GM19468 (cell line): Measurements from ENCODE around the gene SLC7A6.

ENCODE experiments used
- ATAC-seq: cut with Tn5 transposase; IDR thresholded peaks from one replicate; pipeline ENCODE4 v1.9.1; 2021; ENCODE audit warnings: mild to moderate bottlenecking, moderate library complexity, moderate number of reproducible peaks; ENCODE audit not compliant: unreplicated experiment; ENCODE audit errors: extremely low read depth

Gene SLC7A6

GRCh38 chr16:68264128-68265077 is at the start of gene SLC7A6:
SLC7A6 (plus strand) TSS chr16:68264526; CDS start chr16:68274727, 10,201 bp downstream.
- peak; percentile 33 for ATAC-seq

DNA sequence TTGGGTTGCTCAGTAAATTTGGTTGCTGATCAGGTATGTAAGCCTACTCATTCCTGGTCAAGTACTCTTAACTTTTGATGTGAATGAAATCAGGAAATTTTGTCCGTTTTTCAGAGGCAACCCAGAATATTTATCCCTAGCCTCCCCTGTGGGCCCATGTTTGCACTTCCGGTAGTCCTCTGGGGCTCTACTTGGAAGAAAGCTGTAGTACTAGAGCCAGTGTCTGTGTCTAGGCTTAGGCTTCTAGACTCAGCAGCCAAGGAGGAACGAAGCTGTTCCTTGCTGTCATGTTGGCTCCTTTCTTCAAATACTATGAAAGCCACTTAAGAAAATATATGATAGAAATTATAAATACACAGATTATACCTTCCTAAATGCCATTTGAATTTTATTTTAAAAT is 49.6 kb upstream of the SLC7A6 start:
- no peak for ATAC-seq

GRCh38 chr16:68215302-68215701 is 49.0 kb upstream of the SLC7A6 start:
- no peak for ATAC-seq

GRCh38 chr16:68216240-68216639 is 48.1 kb upstream of the SLC7A6 start:
- no peak for ATAC-seq

DNA sequence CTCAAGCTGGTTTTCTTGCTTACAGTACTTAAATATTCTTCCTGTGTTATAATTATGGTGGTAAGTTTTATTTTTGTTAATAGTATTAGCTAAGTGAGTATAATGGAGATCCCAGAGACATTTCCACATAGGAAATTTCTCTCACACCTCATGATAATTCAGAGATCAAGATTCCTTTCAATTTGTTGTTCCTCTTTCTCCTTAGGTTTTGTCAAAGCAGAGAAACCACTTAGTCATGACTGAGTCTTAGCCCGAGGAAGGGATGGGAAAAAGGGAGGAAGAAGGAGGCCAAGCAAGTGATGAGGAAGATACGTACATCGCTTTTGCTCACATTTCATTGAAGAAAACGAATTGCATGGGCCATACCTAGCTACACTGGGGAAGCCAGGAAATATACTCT is 46.8 kb upstream of the SLC7A6 start:
- no peak for ATAC-seq

GRCh38 chr16:68219725-68220351 is 44.5 kb upstream of the SLC7A6 start:
- ATAC-seq = no peak

DNA sequence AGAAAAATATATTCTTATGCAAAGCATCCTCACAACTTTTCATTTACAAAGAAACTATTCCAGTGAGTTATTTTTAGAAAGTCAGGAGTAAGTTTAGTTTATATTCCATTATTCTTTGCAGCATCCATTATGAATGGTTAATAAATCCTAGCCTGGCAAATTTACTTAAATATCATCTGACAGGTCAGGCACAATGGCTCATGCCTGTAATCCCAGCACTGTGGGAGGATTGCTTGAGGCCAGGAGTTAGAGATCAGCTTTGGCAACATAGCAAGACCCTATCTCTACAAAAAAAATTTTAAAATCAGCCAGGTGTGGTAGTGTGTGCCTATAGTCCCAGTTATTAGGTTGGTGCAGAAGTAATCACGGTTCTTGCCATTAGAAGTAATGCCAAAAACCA is 41.3 kb upstream of the SLC7A6 start:
- no peak for ATAC-seq

DNA sequence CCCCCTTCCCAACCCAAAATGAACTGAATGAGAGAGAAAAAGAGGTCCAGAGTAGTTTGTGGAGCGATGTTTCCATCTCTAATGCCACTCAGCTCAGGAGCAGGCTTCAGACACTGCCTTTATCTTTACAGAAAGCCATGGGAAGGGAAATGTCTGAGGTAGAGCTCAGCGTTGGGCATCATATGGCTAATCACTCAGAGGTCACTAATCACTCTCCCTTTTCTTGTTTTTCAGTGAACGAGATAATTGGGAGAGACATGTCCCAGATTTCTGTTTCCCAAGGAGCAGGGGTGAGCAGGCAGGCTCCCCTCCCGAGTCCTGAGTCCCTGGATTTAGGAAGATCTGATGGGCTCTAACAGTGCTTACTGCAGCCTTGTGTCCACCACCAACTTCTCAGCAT is 38.2 kb upstream of the SLC7A6 start:
- ATAC-seq = no peak

GRCh38 chr16:68227183-68227793 is 37.0 kb upstream of the SLC7A6 start:
- no peak for ATAC-seq

DNA sequence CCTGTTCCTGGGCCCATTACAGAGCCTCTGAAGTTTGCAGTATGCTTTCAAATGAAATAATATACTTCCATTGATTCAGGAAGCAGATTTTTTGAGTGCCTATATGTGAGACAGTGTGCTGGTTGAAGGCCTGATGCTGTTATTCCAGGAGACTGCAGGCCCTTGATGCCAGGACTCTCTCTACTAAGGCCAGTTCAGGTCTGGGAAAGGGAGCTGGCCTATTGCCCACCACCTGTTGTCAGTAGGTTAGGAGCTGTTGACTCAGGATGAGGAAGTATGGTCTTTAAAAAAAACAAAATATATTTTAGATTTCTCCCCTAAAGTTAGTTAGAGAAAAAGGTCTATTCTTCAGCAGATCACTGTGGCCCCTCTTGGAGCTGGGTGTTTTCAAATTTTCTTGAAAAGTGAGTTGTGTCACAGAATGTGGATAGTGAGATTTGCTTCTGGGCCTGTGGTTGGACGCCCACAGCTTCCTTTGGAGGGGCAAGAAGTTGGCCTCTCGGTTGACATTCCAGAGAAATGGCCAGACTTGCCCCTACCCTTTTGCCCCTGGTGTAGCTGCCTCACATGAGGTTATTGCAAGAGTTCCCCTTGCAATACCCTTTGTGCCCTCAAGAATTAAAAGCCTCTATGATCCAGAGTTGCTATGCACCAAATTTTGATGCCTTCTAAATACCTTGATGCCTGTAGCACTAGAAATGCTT is 36.3 kb upstream of the SLC7A6 start:
- ATAC-seq = no peak

- ATAC-seq = no peak
Measured at GRCh38 chr16:68228652-68229051, 35.7 kb upstream of the SLC7A6 start.

DNA sequence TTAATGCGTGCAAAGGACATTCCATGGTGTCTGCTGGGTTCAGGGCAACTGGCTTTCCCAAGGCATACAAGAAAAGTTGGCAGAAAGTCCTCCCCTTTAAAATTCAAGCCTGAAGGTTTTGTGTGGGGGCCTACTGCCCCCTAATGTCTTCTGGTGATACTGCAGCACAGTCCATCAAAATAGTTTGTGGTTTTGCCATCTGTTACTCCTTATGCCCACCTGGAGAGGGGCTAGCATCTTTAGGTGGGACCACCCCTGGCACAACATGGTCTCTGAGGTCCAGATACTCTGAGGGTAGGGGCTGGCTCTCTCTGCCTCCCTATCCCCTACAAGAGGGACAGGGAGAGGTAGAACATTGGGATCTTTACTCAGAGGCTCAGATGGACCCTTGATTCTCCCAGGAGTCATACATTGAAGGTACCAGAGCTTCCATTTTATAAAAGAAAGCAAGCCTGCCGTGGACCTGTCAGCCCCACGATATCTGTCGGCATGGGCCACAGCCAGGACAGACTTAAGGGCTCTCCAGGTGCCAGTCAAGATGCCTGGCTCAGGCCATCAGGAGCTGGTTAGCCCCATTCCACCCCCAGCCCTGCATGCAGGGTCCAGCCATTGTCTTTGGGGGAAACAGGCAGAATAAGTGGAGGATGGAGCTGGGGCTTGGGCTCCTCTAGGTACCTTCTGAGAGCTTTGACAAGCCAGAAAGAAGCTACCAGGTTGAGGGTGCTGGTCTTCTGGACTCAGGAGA is 34.7 kb upstream of the SLC7A6 start:
- ATAC-seq = no peak

- no peak for ATAC-seq
Measured at GRCh38 chr16:68230176-68230571, 34.2 kb upstream of the SLC7A6 start.

GRCh38 chr16:68230956-68231355 is 33.4 kb upstream of the SLC7A6 start:
- no peak for ATAC-seq

GRCh38 chr16:68231384-68232136 is 32.8 kb upstream of the SLC7A6 start:
- no peak for ATAC-seq

DNA sequence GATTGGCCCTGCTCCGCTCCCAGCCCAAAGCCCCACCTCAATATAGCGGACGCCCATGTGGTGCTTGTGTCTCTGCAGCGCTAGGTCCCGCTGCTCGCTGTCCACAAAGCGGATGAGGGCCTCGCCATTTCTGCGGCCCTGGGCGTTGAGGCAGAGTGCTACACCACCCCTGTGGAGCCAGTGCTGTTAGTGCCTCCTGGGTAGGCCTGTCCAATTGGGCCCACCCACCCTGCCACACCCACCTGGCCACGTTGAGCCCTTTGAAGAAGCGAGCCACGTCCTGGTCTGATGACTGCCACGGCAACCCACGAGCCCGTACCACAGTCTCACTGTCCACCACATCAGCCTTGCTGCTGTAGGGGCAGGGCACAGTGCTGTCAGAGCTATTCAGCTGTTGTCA is 32.0 kb upstream of the SLC7A6 start:
- no peak for ATAC-seq

DNA sequence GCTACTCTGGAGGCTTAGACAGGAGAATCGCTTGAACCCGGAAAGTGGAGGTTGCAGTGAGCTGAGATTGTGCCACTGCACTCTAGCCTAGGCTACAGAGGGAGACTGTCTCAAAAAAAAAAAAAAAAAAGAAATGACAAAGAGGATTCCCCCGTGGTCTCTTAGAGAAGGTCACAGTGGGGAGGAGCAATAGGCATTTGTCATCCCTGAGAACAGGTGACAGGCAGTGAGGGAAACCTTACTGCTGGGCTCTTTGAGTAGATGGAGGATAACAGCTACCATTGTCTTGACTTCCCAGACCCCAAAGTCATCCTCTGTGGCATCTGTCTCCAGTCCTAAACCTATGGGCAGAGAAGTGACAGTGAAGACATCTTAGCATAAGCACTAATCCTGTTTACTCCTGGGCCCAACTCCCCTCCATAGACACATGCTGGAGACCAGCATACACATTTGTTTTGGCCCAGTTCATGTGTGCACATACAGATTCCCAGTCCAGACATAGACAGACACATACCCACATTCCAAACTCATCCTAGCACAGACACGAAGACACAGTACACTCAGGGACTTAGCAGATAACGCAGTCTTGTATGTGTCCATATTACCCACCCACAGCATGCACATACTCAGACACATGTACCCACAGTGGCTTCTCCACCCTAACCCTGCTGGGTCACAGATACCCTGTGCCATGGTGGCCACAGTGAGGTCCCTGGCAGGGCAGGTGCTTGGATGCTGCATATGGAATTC is 31.1 kb upstream of the SLC7A6 start:
- no peak for ATAC-seq

DNA sequence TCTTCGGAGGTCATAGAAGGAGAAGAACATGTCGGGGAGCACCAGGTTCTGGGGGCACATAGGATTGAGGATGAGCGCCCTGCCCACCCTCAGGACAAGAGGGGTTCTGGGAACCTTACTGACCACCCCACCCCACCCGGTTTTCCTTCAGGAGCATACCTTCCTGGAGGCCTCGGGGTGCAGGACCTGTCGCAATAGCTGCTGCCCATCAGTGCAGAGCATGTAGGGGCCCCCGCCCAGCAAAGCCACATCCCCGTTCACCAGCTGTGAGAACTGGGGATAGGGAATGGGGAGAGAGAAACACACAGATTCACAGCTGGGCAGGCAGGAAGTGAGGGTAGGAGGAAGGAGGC is 30.5 kb upstream of the SLC7A6 start:
- ATAC-seq = no peak
